HG02885 (cell line): ENCODE results near the gene LHX2.

Experiments used
- ATAC-seq: cut with Tn5 transposase; IDR thresholded peaks from one replicate; pipeline ENCODE4 v1.9.1; 2021; ENCODE audit warnings: mild to moderate bottlenecking; ENCODE audit not compliant: unreplicated experiment, poor library complexity

The LHX2 gene

DNA sequence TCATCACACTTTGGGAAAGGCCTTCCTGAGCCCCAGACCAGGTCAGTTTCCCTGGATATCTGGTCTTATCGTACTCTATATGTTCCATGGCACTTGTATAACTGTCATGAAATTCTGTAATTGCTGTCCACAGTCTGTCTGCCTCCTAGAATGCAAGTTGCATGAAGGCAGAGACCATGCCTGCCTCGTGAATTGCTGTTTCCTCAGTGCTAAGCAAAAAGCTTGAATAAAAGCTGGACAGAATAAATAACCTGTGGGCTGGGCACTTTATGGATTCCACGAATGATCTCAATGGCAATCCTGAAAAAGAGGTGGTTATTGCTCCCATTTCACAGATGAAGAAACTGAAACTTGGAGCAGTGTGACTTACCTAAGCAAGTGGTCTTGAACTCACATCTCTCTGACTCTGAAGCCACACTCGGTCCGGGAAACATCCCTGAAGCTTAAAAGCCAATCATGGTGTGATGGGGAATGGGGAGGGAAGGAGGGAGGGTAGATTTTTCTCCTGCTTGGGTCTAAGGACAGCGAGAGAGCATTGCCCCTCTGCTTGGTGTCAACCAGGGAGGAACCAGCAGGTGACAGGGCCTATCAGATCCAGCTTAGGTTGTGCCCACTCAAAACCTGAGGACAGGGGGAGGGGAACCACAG lies 13.2 kb upstream of the LHX2 start:
- no peak for ATAC-seq

DNA sequence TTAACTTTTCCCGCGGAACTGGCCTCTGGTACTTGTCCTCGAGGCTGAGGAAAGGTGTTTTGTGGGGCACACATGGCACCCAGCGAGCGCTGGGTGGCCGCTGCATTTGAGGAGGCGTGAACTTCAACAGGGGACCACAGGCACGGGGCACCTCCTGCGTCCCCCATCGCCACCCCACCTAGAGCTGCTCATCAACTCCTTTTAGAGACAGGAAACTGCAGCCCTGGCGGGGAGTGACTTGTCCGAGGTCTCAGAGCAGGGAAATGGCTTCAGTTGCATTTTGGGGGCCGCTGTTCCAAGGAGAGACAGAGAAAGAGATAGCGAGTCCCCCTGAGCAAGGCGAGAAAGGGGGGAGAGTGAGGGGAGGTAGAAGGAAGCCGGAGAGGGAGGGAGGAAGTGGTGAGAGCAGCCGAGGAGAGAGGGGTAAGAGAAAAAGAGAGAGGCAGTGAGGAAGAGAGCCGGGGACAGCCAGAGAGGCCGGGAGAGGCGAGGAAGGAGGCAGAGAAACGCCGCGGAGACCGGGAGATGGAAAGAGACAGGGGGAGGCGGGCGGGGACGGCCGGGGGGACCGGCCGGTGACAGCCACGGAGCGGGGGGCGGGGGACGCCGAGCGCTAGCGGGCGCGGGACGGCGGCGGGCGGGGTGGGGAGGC lies 12.5 kb upstream of the LHX2 start:
- no peak for ATAC-seq

DNA sequence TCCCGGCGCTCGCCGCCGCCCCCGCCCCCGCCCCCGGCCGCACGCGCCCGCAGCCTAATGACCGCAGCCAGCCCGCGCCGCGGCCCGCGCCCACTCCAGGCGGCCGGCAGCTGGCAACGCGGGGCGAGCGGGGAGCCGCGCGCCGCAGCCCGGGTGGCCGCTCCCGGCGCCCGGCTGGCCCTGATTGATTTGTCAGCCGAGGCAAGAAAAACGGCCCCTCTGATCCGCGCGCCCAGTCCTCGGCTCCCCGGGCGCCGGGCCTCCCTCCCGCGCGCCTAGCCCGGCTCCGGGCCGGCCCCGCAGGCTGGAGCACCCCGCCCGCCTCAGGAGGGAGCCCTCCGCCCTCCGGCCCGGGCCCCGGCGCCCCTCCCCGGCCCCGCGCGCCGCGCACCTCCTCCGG lies 11.9 kb upstream of the LHX2 start:
- ATAC-seq: no peak

DNA sequence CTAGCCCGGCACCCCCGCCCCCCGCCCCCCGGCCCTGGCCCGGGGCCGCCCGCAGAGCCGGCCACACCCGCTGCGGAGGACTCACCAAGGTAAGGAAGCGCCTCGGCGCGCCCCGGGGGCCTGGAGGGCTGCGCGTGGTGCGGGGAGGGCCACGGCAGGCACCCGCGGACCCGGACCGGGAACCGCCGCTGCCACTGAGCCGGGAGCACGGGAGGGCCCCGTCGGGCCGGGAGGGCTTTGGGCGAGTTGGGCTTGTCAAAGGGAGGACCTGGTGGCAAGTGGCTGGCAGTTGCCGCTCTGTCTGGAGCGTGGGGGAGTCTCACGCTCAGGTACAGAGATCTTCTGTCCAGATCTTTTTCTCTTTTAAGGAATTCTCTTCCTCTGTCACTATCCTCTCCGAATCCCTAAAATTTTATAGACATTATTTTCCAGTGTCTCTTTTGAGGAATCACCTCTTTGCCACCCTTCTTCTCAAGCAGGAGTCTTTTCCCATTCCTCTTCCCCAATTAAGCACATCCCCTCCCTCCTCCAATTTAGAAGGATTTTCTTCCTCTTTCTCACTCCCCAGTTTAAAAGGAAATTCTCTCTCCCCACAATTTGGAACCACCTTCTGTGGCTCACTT lies 11.3 kb upstream of the LHX2 start:
- no peak for ATAC-seq

DNA sequence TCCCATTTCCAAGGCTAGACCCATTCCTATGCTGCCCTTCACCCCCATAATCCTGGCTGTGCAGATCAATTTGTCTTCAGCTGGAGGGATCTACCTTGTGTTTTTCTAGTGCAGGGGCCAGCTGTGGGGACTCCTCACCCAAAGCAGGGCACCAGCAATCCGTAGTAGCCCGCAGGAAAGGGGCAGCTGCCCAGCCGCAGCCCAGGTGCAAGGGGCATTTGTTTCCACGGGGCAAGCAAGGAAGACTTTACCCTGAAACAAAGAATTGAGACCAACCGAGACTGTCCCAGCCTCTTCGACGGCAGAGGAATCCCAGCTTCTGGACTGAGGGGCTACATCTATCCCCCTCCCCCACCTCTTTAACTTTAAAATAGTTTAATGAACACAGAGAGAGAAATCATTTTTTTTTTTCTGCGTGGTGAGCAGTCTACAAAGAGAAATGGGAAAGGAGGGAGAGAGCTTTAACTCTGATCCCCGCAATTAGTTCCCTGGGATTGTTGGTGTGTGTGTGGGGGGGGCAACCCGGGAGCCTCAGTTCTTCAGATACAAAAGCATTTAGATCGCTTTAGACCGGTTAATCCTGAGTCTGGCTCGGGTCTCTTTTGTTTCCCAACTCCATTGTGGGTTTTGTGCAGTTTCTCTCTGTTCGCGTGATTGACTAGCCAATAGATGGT lies 10.6 kb upstream of the LHX2 start:
- no peak for ATAC-seq

DNA sequence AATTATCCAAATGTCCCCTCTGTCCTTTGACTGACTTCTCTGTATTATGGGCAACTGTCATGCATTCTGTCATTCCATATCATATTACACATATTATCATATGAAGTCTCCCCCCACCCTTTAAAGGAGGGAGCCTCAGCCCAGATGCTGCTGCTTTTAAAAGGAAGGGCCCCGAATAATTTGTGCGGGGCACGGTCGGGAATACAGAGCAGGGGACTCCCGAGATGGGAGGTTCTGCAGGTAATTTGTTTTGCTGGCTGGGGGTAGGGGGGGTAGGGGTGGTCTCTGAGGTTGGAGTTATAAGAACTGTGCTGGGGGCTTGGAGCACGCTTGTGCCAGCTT lies 10.1 kb upstream of the LHX2 start:
- ATAC-seq: no peak

DNA sequence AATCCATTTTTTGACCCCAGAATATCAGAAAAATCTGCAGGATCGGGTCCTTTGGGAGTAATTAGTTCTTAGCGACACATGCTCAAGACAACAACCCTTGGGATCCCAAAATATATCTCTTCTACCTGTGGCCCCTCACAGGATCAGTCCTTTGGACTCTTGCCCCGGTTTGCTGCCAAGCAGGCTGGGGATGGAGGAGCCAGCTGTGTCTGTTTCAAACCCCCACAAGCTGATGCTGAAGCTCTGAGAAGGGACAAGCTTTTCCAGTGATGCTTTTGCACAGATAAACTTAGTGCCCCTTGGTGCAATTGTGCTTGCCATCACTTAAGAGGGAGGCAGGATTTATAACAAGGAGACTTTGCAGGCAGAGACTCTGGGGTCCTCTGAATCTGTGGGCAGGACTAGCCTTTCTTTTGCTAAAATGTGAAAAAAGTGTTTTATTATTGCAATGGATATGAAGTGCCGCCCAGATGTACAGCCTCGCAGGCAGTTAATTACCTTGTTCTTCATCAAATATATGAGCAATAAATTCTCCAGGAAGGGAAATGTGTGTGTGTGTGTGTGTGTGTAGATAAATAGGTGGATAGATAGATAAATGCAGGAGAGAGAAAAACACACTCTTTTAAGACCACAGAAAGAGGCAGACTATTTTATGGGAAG lies 9.6 kb upstream of the LHX2 start:
- ATAC-seq: no peak

DNA sequence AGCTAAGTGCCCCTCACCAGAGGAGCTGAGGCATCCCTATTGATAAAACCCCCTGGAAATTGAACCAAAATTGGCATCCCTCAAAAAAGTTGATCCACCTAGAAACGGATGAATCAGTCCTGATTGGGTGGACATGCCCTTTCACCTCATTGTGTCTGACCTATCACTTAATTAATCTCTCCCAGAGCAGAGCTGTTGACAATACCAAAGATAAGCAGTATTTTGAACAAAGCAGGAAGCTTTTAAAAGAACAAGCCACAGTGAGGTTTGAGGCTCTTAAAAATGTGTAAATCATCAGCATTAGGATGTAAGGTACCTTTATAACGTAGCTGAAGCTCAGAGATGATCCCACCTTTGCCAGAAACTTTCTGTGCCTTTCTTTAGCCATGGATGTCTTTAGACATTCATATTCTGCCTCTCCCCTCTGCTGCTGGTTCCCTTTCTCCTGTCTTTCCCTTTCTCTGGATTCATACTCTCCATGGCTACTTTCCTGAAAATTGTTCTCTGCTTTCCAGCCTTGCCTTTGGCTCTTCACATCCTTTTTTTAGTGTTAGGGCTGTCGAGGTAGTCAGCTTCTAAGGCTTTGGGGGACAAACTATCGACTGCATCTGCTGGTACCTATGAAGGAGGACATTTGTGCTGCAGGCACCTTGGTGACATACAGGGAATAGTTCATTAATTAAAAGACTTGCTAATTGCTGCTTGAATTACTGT lies 7.8 kb upstream of the LHX2 start:
- no peak for ATAC-seq

DNA sequence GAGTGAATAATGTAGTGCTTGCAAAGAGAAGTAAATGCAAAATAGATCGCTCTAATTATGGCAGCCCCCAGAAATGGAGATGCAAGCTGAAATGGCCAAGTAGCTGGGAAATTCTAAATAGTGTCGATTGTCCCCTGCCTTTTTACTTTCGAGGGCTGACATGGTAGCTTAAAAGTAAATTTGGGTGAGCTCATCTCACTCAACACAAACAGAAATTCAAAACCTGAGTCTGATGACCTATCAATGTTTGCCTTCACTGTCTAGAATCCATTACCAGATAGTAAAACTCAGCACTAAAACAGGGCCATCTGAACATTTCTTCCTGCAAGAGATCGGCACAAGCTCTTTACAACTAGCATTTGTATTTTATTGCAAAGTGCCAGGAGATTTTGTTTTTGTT lies 7.0 kb upstream of the LHX2 start:
- ATAC-seq: no peak

DNA sequence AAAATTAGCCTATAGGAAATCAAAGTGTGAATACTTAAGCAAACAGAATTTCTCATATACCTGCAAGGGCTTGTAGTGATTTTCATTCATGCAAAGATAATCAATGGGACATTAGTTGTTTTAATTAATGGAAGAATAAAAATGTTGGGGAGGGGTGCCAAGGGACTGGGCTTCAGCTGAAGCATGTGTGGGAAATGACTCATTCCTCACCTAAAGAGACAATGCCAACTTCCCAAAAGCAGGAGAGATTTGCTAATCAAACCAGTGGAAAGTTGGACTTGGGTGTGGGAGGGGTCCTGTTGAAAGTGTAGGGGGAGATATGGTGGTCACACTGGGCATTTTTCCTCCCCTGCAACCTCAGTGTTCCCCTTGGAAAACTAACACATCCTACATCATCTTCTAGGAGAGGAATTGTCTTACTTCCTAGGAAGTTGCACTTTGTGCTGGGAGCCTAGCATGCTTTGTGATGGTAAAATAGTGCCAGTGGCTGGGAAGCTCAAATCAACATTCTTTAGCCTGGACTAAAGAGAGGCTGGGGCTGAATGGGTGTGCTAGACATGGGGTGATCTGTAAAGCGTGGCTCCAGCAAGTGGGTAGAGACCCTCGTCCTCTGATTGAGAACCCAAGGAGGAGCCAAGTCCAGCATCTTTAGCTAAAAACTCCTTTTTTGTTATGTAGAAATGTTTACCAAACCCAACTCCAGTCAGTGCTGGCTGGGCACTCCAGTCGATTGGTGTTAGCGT lies 6.4 kb upstream of the LHX2 start:
- ATAC-seq: no peak

DNA sequence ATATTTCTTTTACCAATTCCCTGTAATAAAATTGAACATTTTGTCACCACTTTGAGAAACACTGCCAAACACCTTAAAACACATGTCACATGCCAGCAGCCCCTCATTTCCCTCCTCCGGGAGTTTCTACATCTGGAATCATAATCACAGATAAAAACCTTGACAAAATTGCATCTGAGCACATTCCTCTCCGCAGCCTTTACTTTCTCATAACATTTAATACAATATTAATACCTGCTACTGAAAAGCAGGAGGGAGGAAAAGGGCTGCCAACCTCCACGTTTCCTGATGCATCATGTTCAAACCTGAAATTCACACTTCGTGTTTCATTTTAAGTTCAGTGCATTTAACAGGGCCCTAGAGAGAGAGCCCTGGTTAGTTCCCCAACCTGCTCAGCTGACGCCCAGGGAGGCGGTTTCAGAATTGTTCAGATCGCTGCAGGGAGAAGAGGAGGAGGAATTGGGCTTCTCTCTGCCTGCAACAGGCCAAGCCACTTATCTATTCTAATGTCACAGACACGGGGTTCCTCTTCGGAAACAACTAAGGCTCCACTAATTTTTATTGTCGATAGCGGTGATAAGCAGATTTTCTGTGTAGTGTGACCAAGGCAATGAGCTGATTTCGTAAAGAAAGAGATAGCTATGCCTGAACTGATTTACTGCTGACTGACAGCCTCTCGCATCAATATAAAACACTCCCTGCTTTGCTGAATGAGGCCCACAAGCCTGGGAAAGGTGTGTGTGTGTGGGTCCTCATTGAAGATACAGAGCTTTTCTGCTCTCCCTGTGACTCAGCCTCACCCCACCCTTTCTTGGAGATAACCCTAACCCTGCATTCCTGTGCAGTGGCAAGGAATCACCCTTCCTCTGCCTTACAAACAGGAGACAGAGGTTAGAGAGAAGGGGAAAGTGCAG lies 4.9 kb upstream of the LHX2 start:
- ATAC-seq: no peak

DNA sequence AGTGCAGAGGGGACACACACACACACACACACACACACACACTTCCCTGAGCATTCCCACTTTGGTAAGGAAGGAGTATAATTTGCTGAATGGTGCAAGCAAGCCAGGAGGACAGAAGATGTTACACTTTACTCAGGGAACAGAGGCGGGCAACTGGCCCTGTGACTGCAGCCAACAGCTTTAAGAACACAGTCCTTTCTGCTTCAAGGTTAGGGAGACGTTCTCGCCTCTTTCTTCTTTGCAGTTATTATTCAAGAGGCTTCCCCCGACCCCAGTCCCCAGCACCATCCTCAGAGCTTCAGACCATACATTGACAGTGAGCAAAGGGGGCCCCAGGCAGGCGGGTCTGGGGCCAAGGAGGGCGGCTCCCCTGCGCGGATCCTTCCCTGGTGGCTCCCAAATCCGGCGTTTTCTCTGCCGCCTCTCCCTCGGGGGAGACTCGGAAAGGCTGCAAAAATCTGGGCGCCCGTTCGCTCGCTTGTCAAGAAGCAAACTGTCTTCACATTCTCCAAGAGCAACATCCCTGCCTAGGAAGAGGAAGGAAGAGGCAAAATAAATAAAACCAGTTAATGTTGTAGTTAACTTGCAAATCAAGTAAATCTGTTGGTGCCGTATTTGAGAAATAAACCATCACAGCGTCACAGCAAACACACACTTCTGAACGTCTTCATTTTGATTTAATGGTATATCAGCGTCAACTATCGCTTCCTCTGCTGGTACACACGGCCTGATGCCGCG lies 3.8 kb upstream of the LHX2 start:
- no peak for ATAC-seq

DNA sequence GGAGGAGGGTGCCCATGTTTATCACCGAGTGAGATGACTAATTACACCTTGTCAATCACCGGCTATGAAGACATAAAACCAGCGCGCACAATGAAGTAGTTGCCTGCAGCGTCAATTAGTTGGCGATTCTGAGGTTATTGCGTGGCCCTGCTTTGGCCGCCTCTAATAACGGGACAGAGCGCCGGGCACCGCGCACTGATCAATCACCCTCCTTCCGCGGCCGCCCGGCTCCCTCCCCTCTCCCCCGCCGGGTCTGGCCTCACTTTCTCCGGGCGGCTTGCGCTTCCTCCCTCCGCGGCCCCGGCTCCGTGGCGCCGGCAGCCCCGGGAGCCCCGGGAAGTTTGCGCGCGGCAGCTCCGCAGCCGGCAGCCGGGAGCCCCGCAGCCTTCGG lies 3.3 kb upstream of the LHX2 start:
- no peak for ATAC-seq

DNA sequence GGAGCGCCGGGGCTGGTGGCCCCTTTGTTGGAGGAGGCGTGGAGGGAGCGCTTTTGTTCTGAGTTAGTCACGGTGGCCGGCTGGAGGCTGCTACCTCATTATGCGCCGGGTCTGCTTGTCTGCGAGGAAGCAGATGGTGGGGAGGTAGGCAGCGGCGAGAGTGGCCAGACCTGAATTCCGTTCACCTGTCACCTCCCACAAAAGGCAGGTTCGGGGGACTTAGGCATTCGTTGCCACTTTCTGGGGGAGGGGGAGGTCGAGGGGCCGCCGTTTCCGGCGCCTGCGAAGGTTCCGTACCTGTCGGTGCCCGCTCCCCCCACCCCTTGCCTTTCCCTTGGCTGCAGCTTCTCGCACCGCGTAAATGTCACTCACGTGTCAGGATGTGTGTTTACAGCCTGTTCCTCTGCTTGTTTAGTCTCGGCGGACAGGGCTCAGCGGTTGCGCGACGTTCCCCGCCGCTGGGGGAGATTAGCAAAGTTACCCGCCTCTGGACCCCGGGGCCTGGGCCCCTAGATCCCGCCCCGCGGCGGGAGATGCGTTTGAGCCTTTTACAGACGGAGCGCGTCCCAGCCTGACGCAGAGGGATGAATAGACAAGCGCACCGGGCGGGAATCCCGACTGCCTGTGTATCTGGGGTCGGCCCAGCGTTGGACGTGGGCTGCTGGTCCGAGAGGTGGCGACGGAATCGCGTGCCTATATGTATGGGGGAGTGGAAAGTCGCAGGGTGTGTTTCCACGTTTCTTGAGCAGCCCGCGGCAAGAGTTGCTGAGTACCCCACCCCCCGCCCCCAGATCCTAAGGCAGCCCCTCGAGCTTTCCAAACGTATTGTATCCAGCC lies 2.7 kb upstream of the LHX2 start:
- ATAC-seq: no peak

DNA sequence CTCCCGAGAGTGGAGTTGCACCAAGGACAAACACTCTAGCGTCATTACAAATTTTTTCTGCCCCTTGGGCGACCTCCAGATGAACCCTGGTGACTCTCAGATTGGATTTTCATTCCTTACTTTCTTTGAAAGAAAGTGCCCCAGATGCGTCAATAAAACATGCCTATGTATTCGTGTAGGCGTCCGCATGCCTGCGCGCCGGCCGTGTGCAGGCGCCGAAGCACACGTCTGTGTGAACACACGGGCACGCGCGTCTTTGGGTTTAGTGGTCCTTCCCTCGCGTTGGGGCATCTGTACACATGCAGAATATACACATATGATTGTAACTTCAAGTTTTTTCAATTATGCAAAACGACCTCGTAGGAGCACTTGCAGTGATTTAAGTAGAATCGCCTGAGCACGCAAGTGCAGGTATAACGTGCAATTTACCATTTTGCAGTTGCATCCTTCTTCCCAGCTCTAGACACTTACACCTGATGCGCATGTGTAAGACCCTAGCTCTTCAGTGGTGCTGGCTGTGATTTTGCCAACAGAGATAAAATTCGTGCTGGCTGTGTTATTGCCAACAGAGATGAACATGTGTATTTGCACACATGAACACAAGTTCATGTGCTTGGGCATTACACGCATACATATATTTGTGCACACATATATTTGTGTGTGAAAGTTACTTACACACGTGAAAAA lies 1.9 kb upstream of the LHX2 start:
- ATAC-seq: no peak

DNA sequence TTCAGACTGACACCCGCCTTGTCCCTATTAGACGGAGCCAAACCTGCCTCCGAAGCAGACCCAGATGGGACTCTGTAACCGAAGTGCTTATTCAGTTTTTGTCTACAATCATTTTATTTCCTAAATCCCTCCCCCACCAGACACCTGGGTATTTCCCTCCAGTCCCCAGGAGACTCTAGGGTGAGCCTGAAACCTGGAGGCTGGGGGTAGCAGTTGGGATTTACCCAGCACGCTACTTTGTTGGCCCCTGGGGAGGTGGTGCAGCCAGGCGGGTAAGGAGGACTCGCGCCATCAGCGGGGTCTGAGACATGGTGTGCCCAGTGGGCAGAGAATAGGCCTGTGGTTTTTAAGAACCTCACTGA lies 1.3 kb upstream of the LHX2 start:
- no peak for ATAC-seq
